HepG2 (cell line): ENCODE data around the gene BABAM1. TPM values are rescaled to one million over a fixed set of nuclear protein-coding genes. Genes with fewer than 3 reads are reported as not detected.

Source experiments
- ATAC-seq: fragments of 200-7000 bp; cut with Tn5 transposase; 3 replicates; pipeline ENCODE4 v1.9.1; 2020; ENCODE audit warnings: mild to moderate bottlenecking, moderate library complexity
- BruUV-seq: library from RNA; stranded (reverse); fragments of 400-500 nt; replicated peaks from 2 replicates; lab custom pipeline; 2021; lab: Mats Ljungman, UMichigan
- CTCF ChIA-PET: fragments of 300-600 bp; formaldehyde crosslinking; extraction: SDS; loops from one replicate; lab custom pipeline; 2021; ENCODE audit warnings: low total read pairs, inconsistent platforms, low intra/inter-chr PET ratio; lab: Yijun Ruan, JAX
- POLR2A ChIA-PET: fragments of 350-600 bp; sonication (Branson Sonifier 250); formaldehyde crosslinking; loops from one replicate; lab custom pipeline; 2020; ENCODE audit warnings: antibody characterized with exemption, inconsistent platforms; lab: Yijun Ruan, JAX
- DNase-seq: peaks from one replicate; pipeline ENCODE4 v3.0.0-alpha.2; 2015; ENCODE audit warnings: low spot score
- FAIRE-seq: peaks from 3 replicates; lab custom pipeline; 2011; peaks lifted over from hg19 to GRCh38; lab: Jason Lieb, UNC
- H2AFZ ChIP-seq: one replicate; pipeline ENCODE4 v1.6.1; 2011; ENCODE audit warnings: low read length, inconsistent platforms
- H3K27ac ChIP-seq: fragments of 300-600 bp; 3 replicates; pipeline ENCODE4 v1.8.0; 2011; ENCODE audit warnings: mixed run types, mild to moderate bottlenecking, mixed read lengths, low read length, inconsistent platforms; ENCODE audit not compliant: insufficient read depth; ENCODE audit errors: extremely low read length
- H3K27me3 ChIP-seq, 2 experiments: fragments of 200-600 bp in 1 of 2; 2 replicates in 1 of 2; 3 replicates in 1 of 2; pipeline versions ENCODE4 v1.6.0 to v1.8.0; 2011; ENCODE audit warnings: low read length in 2 of 2, mild to moderate bottlenecking in 2 of 2, moderate library complexity in 2 of 2, inconsistent platforms in 1 of 2; ENCODE audit not compliant: insufficient read depth in 2 of 2, control insufficient read depth in 1 of 2
- H3K36me3 ChIP-seq, 2 experiments: fragments of 200-600 bp in 1 of 2; replicated peaks in 1 of 2; 2 replicates in 1 of 2; 3 replicates in 1 of 2; pipeline versions ENCODE4 v1.5.1 to v1.8.0; 2011; ENCODE audit warnings: low read length in 2 of 2, inconsistent platforms in 1 of 2; ENCODE audit not compliant: insufficient read depth in 2 of 2, control insufficient read depth in 1 of 2
- H3K4me1 ChIP-seq: 2 replicates; pipeline ENCODE4 v1.5.1; 2012; ENCODE audit warnings: low read length, inconsistent platforms; ENCODE audit not compliant: insufficient read depth
- H3K4me2 ChIP-seq: 2 replicates; pipeline ENCODE4 v1.6.0; 2011; ENCODE audit warnings: low read depth, low read length, inconsistent platforms
- H3K4me3 ChIP-seq, 3 experiments: fragments of 200-600 bp in 1 of 3; sonication (generic), shearing (Covaris generic) in 1 of 3; replicated peaks in 1 of 3; 2 replicates each; pipeline ENCODE4 v1.5.1; 2011 to 2016; ENCODE audit warnings: low read length in 3 of 3, inconsistent platforms in 2 of 3, low read depth in 2 of 3, mild to moderate bottlenecking in 2 of 3, control low read depth in 1 of 3, mixed read lengths in 1 of 3; ENCODE audit not compliant: insufficient read depth in 1 of 3
- H3K79me2 ChIP-seq: one replicate; pipeline ENCODE4 v1.6.1; 2011; ENCODE audit warnings: low read length, inconsistent platforms; ENCODE audit not compliant: insufficient read depth
- H3K9ac ChIP-seq: 2 replicates; pipeline ENCODE4 v1.6.0; 2011; ENCODE audit warnings: mild to moderate bottlenecking, low read depth, low read length, inconsistent platforms; ENCODE audit not compliant: insufficient read depth
- H3K9me3 ChIP-seq: 2 replicates; pipeline ENCODE4 v1.5.1; 2012; ENCODE audit warnings: mild to moderate bottlenecking, low read length
- H4K20me1 ChIP-seq: 2 replicates; pipeline ENCODE4 v1.6.0; 2011; ENCODE audit warnings: inconsistent platforms, mild to moderate bottlenecking, low read length, moderate library complexity; ENCODE audit not compliant: insufficient read depth
- DZIP1 ChIP-seq: sonication (generic); formaldehyde crosslinking; IDR thresholded peaks from 2 replicates; pipeline ENCODE4 v1.5.0; 2020; ENCODE audit warnings: mild to moderate bottlenecking, missing genetic modification reagents
- PRPF4 ChIP-seq: fragments of 200-400 bp; formaldehyde crosslinking; IDR thresholded peaks from 2 replicates; pipeline ENCODE4 v1.6.1; 2016; ENCODE audit warnings: low read length, low read depth; ENCODE audit not compliant: poor library complexity, severe bottlenecking
- RXRB ChIP-seq: IDR thresholded peaks from 2 replicates; pipeline ENCODE4 v1.6.1; 2016; ENCODE audit warnings: borderline replicate concordance, missing genetic modification reagents, missing compliant biosample characterization
- ZSCAN12 ChIP-seq: sonication (generic); formaldehyde crosslinking; IDR thresholded peaks from 2 replicates; pipeline ENCODE4 v1.9.0; 2021; ENCODE audit warnings: mild to moderate bottlenecking, missing genetic modification reagents
- WGBS: methylation state at CpG from one replicate; pipeline ENCODE4 v1.1.6; 2017; ENCODE audit warnings: low lambda C conversion rate; 5-methylcytosine and 5-hydroxymethylcytosine counted together
- in situ Hi-C: cut with HindIII; loops from 2 replicates; pipeline ENCODE4 v1.10.0; 2017; ENCODE audit warnings: low pct_unique_long_range_greater_than_20kb; ENCODE audit not compliant: extremely low pct_ligation_motif_present
- intact Hi-C: fragments of 100-400 bp; cut with micrococcal nuclease; formaldehyde crosslinking; loops from one replicate; pipeline ENCODE4 v1.10.0; 2022; ENCODE audit not compliant: unreplicated experiment
- polyA plus RNA-seq, 8 experiments: library from polyadenylated mRNA; depleted of rRNA in 3 of 8; stranded (reverse) in 7 of 8; unstranded in 1 of 8; fragments of >200 nt; fragmentation: Illumina TruSeq in 4 of 8; extraction: Trizol in 4 of 8; gene quantifications; 2 replicates each; pipeline versions ENCODE4 v1.2.1 to v1.2.3, GENCODE V29; 2011 to 2016; ENCODE audit warnings: low read depth in 4 of 8, missing spikeins in 1 of 8, mixed read lengths in 1 of 8; ENCODE audit not compliant: insufficient read depth in 1 of 8
- total RNA-seq, 5 experiments: library from RNA; depleted of rRNA; stranded (reverse); fragments of >200 nt; fragmentation: Illumina TruSeq; extraction: Trizol; gene quantifications; 2 replicates each; pipeline ENCODE4 v1.2.3, GENCODE V29; 2016; ENCODE audit warnings: low read depth in 1 of 5
- TF ChIP-seq, protein P1 (sequence below): sonication (generic); formaldehyde crosslinking; IDR thresholded peaks from 2 replicates; pipeline ENCODE4 v1.4.0; 2020; ENCODE audit warnings: mild to moderate bottlenecking, missing genetic modification reagents
- TF ChIP-seq, protein P2 (sequence below): sonication (generic); formaldehyde crosslinking; IDR thresholded peaks from 2 replicates; pipeline ENCODE4 v1.5.1; 2020; ENCODE audit warnings: mild to moderate bottlenecking, missing genetic modification reagents
- TF ChIP-seq, protein P3 (sequence below): sonication (generic); formaldehyde crosslinking; IDR thresholded peaks from 2 replicates; pipeline ENCODE4 v1.5.1; 2020; ENCODE audit warnings: mild to moderate bottlenecking, missing genetic modification reagents, moderate library complexity

BABAM1 gene
- total and polyA plus RNA-seq, 2 of the 13 experiments (the other 11 are each of a cell fraction or from before 2014, with no cell fraction given): 70.0 to 82.0 TPM

DNA sequence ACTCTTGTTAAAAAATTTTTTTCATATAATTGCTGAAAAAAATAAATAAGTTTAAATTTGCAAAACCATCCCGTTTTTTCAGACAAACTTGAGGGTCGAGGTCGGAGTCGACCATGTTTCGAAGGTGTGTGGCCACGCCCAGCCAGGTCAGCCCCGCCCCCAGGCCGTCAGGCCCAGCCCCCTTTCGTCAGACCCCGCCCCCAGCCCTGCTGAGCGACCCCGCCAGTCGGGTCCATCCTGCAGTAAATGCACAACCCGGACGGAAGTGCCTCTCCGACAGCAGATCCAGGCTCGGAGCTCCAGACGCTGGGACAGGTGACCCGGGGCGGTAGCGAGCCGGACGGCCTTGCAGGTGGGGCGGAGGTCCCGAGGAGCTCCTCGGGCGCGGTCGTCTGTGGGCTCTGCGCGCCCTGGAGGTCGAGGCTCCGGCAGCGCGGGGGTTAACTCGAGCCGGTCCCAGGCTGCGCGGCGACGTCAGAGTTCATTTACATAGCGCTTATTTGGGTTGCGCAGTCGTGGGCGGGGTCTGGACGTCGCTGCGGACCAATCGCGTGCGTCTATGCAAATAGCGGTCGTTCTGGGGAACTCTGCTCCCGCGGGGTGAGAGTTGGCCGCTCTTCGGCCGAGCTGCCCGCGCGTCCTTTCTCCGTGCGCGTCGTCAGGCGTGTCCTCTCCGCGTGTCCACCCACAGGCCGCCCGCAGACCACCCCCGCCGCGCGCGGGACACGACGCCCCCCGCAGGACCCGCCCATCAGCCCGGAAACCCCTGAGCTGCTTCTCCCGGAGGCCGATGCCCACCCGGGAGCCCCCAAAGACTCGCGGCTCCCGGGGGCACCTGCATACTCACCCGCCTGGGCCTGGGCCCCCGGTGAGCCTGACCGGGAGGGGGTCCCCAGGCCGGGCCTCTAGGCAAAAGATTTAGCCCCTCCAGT lies 41.0 kb upstream of the BABAM1 start, which contains the start of gene OCEL1 (continued):
- TF ChIP-seq, protein P1, sequence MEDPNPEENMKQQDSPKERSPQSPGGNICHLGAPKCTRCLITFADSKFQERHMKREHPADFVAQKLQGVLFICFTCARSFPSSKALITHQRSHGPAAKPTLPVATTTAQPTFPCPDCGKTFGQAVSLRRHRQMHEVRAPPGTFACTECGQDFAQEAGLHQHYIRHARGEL: no peak
- no peak for TF ChIP-seq ZSCAN12 (CRISPR knock-in tag)
- TF ChIP-seq, all 625 proteins: peak for 266

- peak overlapping the region; percentile 77 for H3K4me2 ChIP-seq
- CTCF ChIA-PET: no interaction called here
- WGBS: 86% methylated on average over 11 of the region's 13 CpGs
- BruUV-seq: TSS peak; percentile 65
- in situ Hi-C loops (no loop called here), intact Hi-C loops (loop anchor here (2.0 to 5.0 kb wide), 2 partner anchors 19 to 39 kb away; partner anchors contain the start of gene BABAM1)
- H3K9ac ChIP-seq: peak overlapping the region; percentile 21; the same call in 1 of the 2 replicates
- no peaks in the 10 kb centered on the region for H4K20me1 ChIP-seq
- peaks cover 7 to 17% of the 10 kb centered on the region in 2 experiments; a peak in 4 of 5 replicates for H3K36me3 ChIP-seq
- peaks cover 13% of the 10 kb centered on the region for H3K79me2 ChIP-seq
- no peaks in the 10 kb centered on the region for H3K9me3 ChIP-seq
- no peaks in the 10 kb centered on the region; a peak in 1 of 5 replicates for H3K27me3 ChIP-seq
- H2AFZ ChIP-seq: no peak overlapping the region
- H3K27ac ChIP-seq: peak overlapping the region; percentile 34
- no peak for ATAC-seq
- no peak for FAIRE-seq
- POLR2A ChIA-PET: interaction anchor here (1.3 to 8.5 kb wide), 5 partner anchors 13 to 152 kb away, joined by 3 to 178 read pairs (median 24); partner anchors contain the start of genes BABAM1, MYO9B and USE1
- H3K4me1 ChIP-seq: peaks cover 23% of the 10 kb centered on the region
- no peak for DNase-seq
- H3K4me3 ChIP-seq: peak overlapping the region in 1 of 3 experiments; percentile 79; a peak in 3 of 6 replicates
- TF ChIP-seq PRPF4: no peak
- TF ChIP-seq DZIP1 (CRISPR knock-in tag): no peak
- TF ChIP-seq RXRB (CRISPR knock-in tag): no peak
- TF ChIP-seq, protein P2, sequence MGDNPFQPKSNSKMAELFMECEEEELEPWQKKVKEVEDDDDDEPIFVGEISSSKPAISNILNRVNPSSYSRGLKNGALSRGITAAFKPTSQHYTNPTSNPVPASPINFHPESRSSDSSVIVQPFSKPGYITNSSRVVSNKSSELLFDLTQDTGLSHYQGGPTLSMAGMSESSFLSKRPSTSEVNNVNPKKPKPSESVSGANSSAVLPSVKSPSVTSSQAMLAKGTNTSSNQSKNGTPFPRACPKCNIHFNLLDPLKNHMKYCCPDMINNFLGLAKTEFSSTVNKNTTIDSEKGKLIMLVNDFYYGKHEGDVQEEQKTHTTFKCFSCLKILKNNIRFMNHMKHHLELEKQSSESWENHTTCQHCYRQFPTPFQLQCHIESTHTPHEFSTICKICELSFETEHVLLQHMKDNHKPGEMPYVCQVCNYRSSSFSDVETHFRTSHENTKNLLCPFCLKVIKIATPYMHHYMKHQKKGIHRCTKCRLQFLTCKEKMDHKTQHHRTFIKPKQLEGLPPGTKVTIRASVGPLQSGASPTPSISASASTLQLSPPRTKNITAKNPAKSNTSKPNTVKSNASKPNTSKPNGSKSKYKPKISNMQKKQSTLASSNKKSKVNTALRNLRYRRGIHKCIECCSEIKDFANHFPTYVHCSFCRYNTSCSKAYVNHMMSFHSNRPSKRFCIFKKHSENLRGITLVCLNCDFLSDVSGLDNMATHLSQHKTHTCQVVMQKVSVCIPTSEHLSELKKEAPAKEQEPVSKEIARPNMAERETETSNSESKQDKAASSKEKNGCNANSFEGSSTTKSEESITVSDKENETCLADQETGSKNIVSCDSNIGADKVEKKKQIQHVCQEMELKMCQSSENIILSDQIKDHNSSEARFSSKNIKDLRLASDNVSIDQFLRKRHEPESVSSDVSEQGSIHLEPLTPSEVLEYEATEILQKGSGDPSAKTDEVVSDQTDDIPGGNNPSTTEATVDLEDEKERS: no peak
- TF ChIP-seq, protein P3, sequence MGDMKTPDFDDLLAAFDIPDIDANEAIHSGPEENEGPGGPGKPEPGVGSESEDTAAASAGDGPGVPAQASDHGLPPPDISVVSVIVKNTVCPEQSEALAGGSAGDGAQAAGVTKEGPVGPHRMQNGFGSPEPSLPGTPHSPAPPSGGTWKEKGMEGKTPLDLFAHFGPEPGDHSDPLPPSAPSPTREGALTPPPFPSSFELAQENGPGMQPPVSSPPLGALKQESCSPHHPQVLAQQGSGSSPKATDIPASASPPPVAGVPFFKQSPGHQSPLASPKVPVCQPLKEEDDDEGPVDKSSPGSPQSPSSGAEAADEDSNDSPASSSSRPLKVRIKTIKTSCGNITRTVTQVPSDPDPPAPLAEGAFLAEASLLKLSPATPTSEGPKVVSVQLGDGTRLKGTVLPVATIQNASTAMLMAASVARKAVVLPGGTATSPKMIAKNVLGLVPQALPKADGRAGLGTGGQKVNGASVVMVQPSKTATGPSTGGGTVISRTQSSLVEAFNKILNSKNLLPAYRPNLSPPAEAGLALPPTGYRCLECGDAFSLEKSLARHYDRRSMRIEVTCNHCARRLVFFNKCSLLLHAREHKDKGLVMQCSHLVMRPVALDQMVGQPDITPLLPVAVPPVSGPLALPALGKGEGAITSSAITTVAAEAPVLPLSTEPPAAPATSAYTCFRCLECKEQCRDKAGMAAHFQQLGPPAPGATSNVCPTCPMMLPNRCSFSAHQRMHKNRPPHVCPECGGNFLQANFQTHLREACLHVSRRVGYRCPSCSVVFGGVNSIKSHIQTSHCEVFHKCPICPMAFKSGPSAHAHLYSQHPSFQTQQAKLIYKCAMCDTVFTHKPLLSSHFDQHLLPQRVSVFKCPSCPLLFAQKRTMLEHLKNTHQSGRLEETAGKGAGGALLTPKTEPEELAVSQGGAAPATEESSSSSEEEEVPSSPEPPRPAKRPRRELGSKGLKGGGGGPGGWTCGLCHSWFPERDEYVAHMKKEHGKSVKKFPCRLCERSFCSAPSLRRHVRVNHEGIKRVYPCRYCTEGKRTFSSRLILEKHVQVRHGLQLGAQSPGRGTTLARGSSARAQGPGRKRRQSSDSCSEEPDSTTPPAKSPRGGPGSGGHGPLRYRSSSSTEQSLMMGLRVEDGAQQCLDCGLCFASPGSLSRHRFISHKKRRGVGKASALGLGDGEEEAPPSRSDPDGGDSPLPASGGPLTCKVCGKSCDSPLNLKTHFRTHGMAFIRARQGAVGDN (CRISPR knock-in tag): 0 out of 2 replicates have a peak, but pooled peaks have one; percentile 19
Measured at GRCh38 chr19:17227798-17228367, 39.4 kb upstream of the BABAM1 start.
